OCI-LY7 (cell line): ENCODE measurements around the gene C12orf50. TPM values are rescaled to one million over a fixed set of nuclear protein-coding genes. Genes with fewer than 3 reads are reported as not detected.

Source experiments
- BruUV-seq: library from RNA; stranded (reverse); fragments of 400-500 nt; replicated peaks from 2 replicates; lab custom pipeline; 2021; lab: Mats Ljungman, UMichigan
- CTCF ChIA-PET: fragments of 300-600 bp; sonication (Branson Sonifier 250); formaldehyde crosslinking; loops from one replicate; lab custom pipeline; 2022; ENCODE audit warnings: antibody characterized with exemption; ENCODE audit not compliant: unreplicated experiment; lab: Charles Lee
- POLR2A ChIA-PET: fragments of 300-600 bp; sonication (Branson Sonifier 250); formaldehyde crosslinking; loops from one replicate; lab custom pipeline; 2022; ENCODE audit warnings: antibody characterized with exemption; lab: Charles Lee
- DNase-seq: peaks from one replicate; pipeline ENCODE4 v3.0.0-alpha.2; 2015; ENCODE audit warnings: low spot score
- H2AFZ ChIP-seq: fragments of 200-600 bp; sonication (generic), shearing (Covaris generic); 2 replicates; pipeline ENCODE4 v1.6.1; 2014; ENCODE audit warnings: mild to moderate bottlenecking, antibody characterized with exemption, low read length, moderate library complexity
- H3K27ac ChIP-seq: fragments of 200-600 bp; sonication (generic); 2 replicates; pipeline ENCODE4 v1.5.1; 2014; ENCODE audit warnings: mixed run types, low read depth, mild to moderate bottlenecking, moderate library complexity, low read length, inconsistent platforms; ENCODE audit not compliant: poor library complexity, severe bottlenecking
- H3K36me3 ChIP-seq: fragments of 200-600 bp; sonication (generic); 2 replicates; pipeline ENCODE4 v1.6.1; 2014; ENCODE audit warnings: mild to moderate bottlenecking, antibody characterized with exemption, low read length, moderate library complexity, mixed read lengths; ENCODE audit not compliant: insufficient read depth
- H3K4me1 ChIP-seq: fragments of 200-600 bp; sonication (generic); 2 replicates; pipeline ENCODE4 v1.5.1; 2014; ENCODE audit warnings: mild to moderate bottlenecking, low read length; ENCODE audit not compliant: insufficient read depth, poor library complexity, severe bottlenecking
- H3K4me2 ChIP-seq: fragments of 200-600 bp; sonication (generic); 2 replicates; pipeline ENCODE4 v1.6.1; 2014; ENCODE audit warnings: mild to moderate bottlenecking, low read length
- H3K4me3 ChIP-seq: fragments of 200-600 bp; sonication (generic); 2 replicates; pipeline ENCODE4 v1.5.1; 2014; ENCODE audit warnings: mild to moderate bottlenecking, low read depth, low read length; ENCODE audit not compliant: poor library complexity, severe bottlenecking
- H3K79me2 ChIP-seq: fragments of 200-600 bp; sonication (generic); 2 replicates; pipeline ENCODE4 v1.6.1; 2016; ENCODE audit warnings: low read depth, mild to moderate bottlenecking, low read length, moderate library complexity, mixed read lengths; ENCODE audit not compliant: insufficient read depth
- H3K9me2 ChIP-seq: fragments of 200-600 bp; sonication (generic); 2 replicates; pipeline ENCODE4 v1.6.1; 2016; ENCODE audit warnings: mild to moderate bottlenecking, low read length, mixed read lengths; ENCODE audit not compliant: insufficient read depth
- H3K9me3 ChIP-seq: fragments of 200-600 bp; sonication (generic); 2 replicates; pipeline ENCODE4 v1.6.1; 2014; ENCODE audit warnings: mild to moderate bottlenecking, mixed run types, low read length, mixed read lengths
- H4K20me1 ChIP-seq: fragments of 200-600 bp; sonication (generic); 2 replicates; pipeline ENCODE4 v1.6.1; 2014; ENCODE audit warnings: mild to moderate bottlenecking, antibody characterized with exemption, low read length, moderate library complexity, mixed read lengths; ENCODE audit not compliant: insufficient read depth
- CTCF ChIP-seq: fragments of 200-600 bp; sonication (generic); conservative IDR thresholded peaks from 2 replicates; pipeline ENCODE4 v1.5.1; 2014; ENCODE audit warnings: mild to moderate bottlenecking, antibody characterized with exemption, low read length, moderate library complexity, mixed read lengths
- EZH2phosphoT487 ChIP-seq: fragments of 200-600 bp; sonication (generic); IDR thresholded peaks from 2 replicates; pipeline ENCODE4 v1.6.1; 2018; ENCODE audit warnings: low read depth, borderline replicate concordance, mild to moderate bottlenecking, mixed run types, antibody characterized with exemption, low read length, moderate library complexity, mixed read lengths
- intact Hi-C: fragments of 100-400 bp; cut with micrococcal nuclease; formaldehyde crosslinking; loops from one replicate; pipeline ENCODE4 v1.10.0; 2022; ENCODE audit not compliant: unreplicated experiment
- total RNA-seq, 2 experiments: library from RNA; depleted of rRNA in 1 of 2; stranded (reverse); fragments of >200 nt in 1 of 2; shearing (Covaris generic) in 1 of 2; gene quantifications; 2 replicates each; pipeline ENCODE4 v1.2.3, GENCODE V29; 2014 to 2022

Gene C12orf50
- total RNA-seq, 2 experiments from 2014 or later: 0.08 TPM; not detected in 1

- H2AFZ ChIP-seq: no peak overlapping the region
- no peaks in the 10 kb centered on the region for H3K4me1 ChIP-seq
- no peak for TF ChIP-seq CTCF
- DNase-seq: no peak
- no peaks in the 10 kb centered on the region for H3K79me2 ChIP-seq
- POLR2A ChIA-PET: no interaction called here
- no peaks in the 10 kb centered on the region for H3K9me2 ChIP-seq
- H3K36me3 ChIP-seq: no peaks in the 10 kb centered on the region
- H3K4me3 ChIP-seq: no peak overlapping the region
- no TSS peak for BruUV-seq
- CTCF ChIA-PET: no interaction called here
- no peaks in the 10 kb centered on the region for H4K20me1 ChIP-seq
- H3K4me2 ChIP-seq: no peak overlapping the region
- intact Hi-C loops: no loop called here
- no peak overlapping the region for H3K27ac ChIP-seq
- H3K9me3 ChIP-seq: no peaks in the 10 kb centered on the region
These were observed 94.0 kb downstream of the C12orf50 start for GRCh38 chr12:87935216-87935615.

GRCh38 chr12:87933991-87934390 is 95.2 kb downstream of the C12orf50 start:
- Histone ChIP-seq H4K20me1 (no peaks in the 10 kb centered on the region), H3K4me2 (no peak overlapping the region), H3K4me3 (no peak overlapping the region), H2AFZ (no peak overlapping the region), H3K9me3 (no peaks in the 10 kb centered on the region), H3K36me3 (no peaks in the 10 kb centered on the region), H3K79me2 (no peaks in the 10 kb centered on the region), H3K4me1 (no peaks in the 10 kb centered on the region), H3K27ac (no peak overlapping the region), H3K9me2 (no peaks in the 10 kb centered on the region)
- no peak for DNase-seq
- TF ChIP-seq CTCF (no peak), EZH2phosphoT487 (no peak)
- ChIA-PET CTCF (no interaction called here), POLR2A (interaction anchor here (0.6 kb wide), 2 partner anchors 428 to 573 kb away, joined by 3 to 4 read pairs; no protein-coding TSS in a partner anchor)
- intact Hi-C loops: no loop called here
- BruUV-seq: no TSS peak

GRCh38 chr12:87931812-87932211 is 97.4 kb downstream of the C12orf50 start:
- TF ChIP-seq EZH2phosphoT487 (no peak), CTCF (no peak)
- no peaks in the 10 kb centered on the region for H3K4me1 ChIP-seq
- no peak overlapping the region for H3K4me2 ChIP-seq
- POLR2A ChIA-PET: no interaction called here
- no peak overlapping the region for H2AFZ ChIP-seq
- no peaks in the 10 kb centered on the region for H4K20me1 ChIP-seq
- no peaks in the 10 kb centered on the region for H3K36me3 ChIP-seq
- H3K79me2 ChIP-seq: no peaks in the 10 kb centered on the region
- no peaks in the 10 kb centered on the region for H3K9me2 ChIP-seq
- no peaks in the 10 kb centered on the region for H3K9me3 ChIP-seq
- intact Hi-C loops: no loop called here
- BruUV-seq: no TSS peak
- CTCF ChIA-PET: no interaction called here
- no peak overlapping the region for H3K27ac ChIP-seq
- DNase-seq: no peak
- H3K4me3 ChIP-seq: no peak overlapping the region
